HL-60 (cell line): ENCODE data around the gene GTPBP3.

Experiments used
- GABPA ChIP-seq: IDR thresholded peaks from 2 replicates; pipeline ENCODE4 v1.6.1; 2012; ENCODE audit warnings: low read depth
- POLR2AphosphoS5 ChIP-seq: IDR thresholded peaks from 2 replicates; pipeline ENCODE4 v1.6.1; 2012; ENCODE audit warnings: low read depth
- SPI1 ChIP-seq: IDR thresholded peaks from 2 replicates; pipeline ENCODE4 v1.6.1; 2012; ENCODE audit warnings: low read depth, mild to moderate bottlenecking, borderline replicate concordance
- TF ChIP-seq, protein P1 (sequence below): IDR thresholded peaks from one replicate; pipeline ENCODE4 v1.5.1; 2011; ENCODE audit warnings: low read length, control low read depth, inconsistent platforms; ENCODE audit not compliant: insufficient read depth
- TF ChIP-seq, protein P2 (sequence below): IDR thresholded peaks from 2 replicates; pipeline ENCODE4 v1.6.1; 2012; ENCODE audit warnings: low read depth; ENCODE audit not compliant: insufficient replicate concordance

DNA sequence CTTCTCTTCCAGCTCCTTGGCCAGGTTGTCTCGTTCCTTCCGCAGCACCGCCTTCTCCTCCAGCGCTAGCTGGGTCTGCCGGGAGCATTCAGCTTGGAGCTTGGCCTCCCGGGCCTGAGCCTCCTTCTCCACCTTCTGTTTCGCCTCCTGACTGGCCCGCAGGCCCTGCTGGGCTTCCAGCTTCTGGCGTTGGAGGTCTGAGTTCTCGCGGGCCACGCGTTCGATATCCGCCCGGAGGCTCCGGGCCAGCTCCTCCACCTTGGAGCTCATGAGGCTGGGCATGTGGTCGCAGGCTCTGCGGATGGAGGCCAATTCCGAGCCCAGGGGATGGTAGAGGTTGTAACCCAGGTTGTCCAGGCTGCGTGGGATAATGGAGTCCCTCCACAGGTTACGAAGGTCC, 28.0 kb downstream of the GTPBP3 start:
- TF ChIP-seq, protein P1, sequence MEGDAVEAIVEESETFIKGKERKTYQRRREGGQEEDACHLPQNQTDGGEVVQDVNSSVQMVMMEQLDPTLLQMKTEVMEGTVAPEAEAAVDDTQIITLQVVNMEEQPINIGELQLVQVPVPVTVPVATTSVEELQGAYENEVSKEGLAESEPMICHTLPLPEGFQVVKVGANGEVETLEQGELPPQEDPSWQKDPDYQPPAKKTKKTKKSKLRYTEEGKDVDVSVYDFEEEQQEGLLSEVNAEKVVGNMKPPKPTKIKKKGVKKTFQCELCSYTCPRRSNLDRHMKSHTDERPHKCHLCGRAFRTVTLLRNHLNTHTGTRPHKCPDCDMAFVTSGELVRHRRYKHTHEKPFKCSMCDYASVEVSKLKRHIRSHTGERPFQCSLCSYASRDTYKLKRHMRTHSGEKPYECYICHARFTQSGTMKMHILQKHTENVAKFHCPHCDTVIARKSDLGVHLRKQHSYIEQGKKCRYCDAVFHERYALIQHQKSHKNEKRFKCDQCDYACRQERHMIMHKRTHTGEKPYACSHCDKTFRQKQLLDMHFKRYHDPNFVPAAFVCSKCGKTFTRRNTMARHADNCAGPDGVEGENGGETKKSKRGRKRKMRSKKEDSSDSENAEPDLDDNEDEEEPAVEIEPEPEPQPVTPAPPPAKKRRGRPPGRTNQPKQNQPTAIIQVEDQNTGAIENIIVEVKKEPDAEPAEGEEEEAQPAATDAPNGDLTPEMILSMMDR: no peak
- TF ChIP-seq GABPA (no peak), POLR2AphosphoS5 (no peak), SPI1 (no peak)
- TF ChIP-seq, protein P2, sequence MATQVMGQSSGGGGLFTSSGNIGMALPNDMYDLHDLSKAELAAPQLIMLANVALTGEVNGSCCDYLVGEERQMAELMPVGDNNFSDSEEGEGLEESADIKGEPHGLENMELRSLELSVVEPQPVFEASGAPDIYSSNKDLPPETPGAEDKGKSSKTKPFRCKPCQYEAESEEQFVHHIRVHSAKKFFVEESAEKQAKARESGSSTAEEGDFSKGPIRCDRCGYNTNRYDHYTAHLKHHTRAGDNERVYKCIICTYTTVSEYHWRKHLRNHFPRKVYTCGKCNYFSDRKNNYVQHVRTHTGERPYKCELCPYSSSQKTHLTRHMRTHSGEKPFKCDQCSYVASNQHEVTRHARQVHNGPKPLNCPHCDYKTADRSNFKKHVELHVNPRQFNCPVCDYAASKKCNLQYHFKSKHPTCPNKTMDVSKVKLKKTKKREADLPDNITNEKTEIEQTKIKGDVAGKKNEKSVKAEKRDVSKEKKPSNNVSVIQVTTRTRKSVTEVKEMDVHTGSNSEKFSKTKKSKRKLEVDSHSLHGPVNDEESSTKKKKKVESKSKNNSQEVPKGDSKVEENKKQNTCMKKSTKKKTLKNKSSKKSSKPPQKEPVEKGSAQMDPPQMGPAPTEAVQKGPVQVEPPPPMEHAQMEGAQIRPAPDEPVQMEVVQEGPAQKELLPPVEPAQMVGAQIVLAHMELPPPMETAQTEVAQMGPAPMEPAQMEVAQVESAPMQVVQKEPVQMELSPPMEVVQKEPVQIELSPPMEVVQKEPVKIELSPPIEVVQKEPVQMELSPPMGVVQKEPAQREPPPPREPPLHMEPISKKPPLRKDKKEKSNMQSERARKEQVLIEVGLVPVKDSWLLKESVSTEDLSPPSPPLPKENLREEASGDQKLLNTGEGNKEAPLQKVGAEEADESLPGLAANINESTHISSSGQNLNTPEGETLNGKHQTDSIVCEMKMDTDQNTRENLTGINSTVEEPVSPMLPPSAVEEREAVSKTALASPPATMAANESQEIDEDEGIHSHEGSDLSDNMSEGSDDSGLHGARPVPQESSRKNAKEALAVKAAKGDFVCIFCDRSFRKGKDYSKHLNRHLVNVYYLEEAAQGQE: no peak
